ENCODE measurements around the gene RAB4A.
A peak's percentile ranks its signal among the peaks of the same experiment; 100 is the strongest.

Gene RAB4A

DNA sequence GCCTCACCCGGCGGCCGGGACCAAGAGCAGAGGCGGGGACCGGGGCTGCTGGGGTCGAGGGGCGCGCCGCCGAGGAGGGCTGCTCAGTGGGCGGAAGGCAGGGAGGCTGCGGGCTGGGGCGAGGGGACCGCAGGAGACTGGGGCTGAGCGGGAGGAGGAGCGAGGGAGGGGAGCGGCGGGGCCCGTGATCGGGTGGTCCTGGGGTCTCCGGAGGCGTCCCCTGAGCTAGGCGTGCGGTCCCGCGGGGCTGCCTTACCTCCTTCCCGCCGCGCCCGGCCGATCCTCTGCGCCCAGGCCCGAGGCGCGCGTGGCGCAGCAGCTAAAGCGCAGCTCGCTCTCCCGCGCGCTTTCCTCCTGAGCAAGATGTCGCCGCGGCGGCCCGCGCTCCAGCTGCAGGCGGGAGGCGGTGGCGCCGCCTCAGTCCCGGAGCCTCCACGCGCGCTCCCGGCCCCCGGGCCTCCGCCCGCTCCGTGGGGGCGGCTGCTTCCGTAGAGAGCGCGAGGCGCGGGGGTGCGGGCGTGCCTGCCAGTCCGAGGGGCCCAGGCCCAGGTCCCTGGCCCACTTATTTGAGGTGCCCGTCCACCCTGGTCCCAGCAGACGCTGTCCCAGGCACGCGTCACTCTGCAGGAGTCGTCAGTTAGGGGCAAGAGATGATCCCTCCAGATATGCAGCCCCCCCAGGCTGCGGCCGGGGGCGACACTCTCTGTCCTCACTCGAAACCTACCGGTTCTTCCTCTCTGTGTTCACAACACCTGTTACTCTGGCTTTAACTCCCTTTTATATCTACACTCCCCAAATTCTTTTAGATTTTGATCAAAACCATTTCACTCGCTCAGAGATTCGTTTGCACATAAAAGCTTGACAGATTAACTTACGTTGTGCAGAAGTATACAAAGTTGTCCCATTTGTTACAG lies 72.0 kb downstream of the RAB4A start, which contains the start of gene CCSAP:
Gene CCSAP, minus strand, starts transcription at position 392 of the 914 bp plus-strand sequence. CDS start 582 bp downstream, outside the sequence.
- DNase-seq (ENCODE audit: low read depth), result no peak
- in situ Hi-C loops (cut with HindIII; ENCODE audit: low sequenced_read_pairs), result loop anchor here (5.0 kb wide), 1 partner anchor 64 kb away; no protein-coding TSS in a partner anchor
- H3K4me3 ChIP-seq (ENCODE audit: low read depth, low read length), result peak within 1 kb of the TSS; percentile 74
- TF ChIP-seq, protein P1, sequence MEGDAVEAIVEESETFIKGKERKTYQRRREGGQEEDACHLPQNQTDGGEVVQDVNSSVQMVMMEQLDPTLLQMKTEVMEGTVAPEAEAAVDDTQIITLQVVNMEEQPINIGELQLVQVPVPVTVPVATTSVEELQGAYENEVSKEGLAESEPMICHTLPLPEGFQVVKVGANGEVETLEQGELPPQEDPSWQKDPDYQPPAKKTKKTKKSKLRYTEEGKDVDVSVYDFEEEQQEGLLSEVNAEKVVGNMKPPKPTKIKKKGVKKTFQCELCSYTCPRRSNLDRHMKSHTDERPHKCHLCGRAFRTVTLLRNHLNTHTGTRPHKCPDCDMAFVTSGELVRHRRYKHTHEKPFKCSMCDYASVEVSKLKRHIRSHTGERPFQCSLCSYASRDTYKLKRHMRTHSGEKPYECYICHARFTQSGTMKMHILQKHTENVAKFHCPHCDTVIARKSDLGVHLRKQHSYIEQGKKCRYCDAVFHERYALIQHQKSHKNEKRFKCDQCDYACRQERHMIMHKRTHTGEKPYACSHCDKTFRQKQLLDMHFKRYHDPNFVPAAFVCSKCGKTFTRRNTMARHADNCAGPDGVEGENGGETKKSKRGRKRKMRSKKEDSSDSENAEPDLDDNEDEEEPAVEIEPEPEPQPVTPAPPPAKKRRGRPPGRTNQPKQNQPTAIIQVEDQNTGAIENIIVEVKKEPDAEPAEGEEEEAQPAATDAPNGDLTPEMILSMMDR (IDR thresholded peaks at IDR 0.05; ENCODE audit: low read depth, low read length, missing control alignments), result no peak

DNA sequence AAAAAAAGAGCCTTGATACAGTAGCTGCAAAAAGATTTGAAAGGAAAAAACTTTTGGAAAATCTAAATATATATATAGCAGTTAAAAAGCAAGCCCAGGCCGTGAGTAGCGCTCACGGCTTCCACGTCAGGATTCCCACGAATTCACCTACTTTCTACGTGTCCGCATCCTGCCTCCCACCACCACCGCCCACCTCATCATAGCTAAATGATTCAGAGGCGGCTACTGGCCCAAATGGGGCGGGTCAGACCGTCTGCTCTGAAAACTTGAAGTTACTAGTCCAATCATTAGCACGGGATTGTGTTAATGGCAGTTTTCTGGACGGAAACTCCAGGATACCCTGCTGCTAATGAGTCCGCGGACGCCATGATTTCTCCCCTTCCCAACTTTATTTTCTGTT lies 73.2 kb downstream of the RAB4A start:
- TF ChIP-seq, protein P1 (IDR thresholded peaks at IDR 0.05; ENCODE audit: low read depth, low read length, missing control alignments), result no peak
- no peak for DNase-seq (ENCODE audit: low read depth)
- no peak overlapping the region for H3K4me3 ChIP-seq (ENCODE audit: low read depth, low read length)
- in situ Hi-C loops (cut with HindIII; ENCODE audit: low sequenced_read_pairs), result loop anchor here (5.0 kb wide), 1 partner anchor 63 kb away; no protein-coding TSS in a partner anchor

DNA sequence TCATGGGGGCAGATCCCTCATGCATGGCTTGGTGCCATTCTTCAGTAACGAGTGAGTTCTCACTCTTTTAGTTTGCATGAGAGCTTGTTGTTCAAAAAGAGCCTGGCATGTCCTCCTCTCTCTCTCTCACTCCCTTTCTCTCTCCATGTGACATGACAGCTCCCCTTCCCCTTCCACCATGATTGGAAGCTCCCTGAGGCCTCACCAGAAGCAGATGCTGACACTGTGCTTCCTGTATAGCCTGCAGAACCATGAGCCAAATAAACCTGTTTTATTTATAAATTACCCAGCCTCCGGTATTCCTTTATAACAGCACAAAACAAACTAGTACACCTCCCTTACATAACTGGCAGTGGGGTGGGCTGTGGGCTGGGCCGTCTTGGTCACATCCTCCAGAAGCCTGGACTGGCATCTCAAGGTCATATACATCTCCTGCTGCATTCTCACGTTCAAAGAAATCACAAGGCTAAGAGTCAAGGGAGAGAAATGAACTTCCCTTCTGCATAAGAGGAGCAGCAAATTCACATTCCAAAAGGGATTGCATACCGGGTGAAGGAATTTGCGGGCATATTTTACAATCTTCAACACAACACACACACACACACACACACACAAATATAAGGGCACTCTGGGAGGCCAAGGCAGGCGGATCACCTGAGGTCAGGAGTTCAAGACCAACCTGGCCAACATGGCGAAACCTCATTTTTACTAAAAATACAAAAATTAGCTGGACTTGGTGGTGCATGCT lies 74.2 kb downstream of the RAB4A start:
- no peak for DNase-seq (ENCODE audit: low read depth)
- no peak overlapping the region for H3K4me3 ChIP-seq (ENCODE audit: low read depth, low read length)
- in situ Hi-C loops (cut with HindIII; ENCODE audit: low sequenced_read_pairs), result loop anchor here (5.0 kb wide), 1 partner anchor 62 kb away; no protein-coding TSS in a partner anchor
- TF ChIP-seq, protein P1 (IDR thresholded peaks at IDR 0.05; ENCODE audit: low read depth, low read length, missing control alignments), result no peak

DNA sequence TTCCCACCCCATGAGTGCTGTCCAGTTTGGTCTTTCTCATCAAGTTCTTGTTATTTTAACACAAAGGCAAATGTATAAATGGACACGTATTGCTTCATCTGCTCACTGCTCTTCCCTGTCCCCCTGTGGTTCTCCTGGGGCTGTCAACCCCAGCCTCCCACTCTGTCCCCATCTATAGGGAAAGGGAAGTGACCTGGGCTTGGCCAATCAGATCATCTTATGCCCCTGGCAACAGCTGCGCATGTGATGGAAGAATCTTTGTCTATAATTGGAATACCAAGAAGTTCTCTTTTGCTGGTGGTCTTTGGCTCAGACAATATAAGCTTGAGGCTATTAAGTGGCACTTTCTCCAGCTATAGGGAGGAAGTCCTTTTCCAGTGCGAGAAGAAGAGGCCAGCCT lies 76.6 kb downstream of the RAB4A start:
- in situ Hi-C loops (cut with HindIII; ENCODE audit: low sequenced_read_pairs), result no loop called here
- no peak for DNase-seq (ENCODE audit: low read depth)
- no peak overlapping the region for H3K4me3 ChIP-seq (ENCODE audit: low read depth, low read length)
- TF ChIP-seq, protein P1 (IDR thresholded peaks at IDR 0.05; ENCODE audit: low read depth, low read length, missing control alignments), result no peak

DNA sequence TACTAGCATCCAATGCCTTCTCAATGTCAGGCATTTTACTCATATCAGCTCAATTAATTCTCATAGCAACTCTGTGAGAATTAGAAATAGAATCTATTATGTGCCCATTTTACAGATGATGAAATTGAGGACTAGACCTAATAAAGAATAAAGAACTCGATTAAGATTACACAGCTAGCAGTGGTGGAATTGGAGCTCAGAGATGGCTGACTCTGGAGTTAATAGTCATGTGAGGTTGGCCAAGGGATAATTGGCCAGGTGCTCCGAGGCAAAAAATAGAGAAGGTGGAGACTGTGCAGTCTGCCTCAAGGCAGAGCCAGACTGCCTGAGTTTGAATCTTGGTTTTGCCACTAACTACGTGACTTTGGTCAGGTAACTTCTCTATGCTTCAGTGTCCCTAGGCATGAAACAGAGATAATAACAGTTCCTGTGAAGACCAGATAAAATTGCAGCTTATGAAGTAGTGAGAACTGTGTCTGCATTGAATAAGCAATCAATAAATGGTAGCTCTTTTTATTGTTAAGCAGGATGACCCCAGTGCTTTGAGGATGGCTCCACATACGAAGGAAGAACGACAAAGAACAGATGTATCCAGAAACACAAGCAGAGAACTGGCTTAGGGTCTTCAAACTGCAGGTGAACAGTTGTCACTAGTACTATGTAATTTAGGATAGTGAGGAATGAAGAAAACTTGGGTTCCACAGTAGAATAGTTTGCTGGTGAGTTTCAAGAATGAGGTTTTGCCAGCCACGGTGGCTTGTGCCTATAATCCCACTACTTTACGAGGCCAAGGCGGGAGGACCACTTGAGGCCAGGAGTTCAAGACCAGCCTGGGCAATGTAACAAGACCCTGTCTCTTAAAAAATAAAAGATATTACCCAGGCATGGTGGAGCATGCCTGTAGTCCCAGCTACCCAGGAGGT lies 78.8 kb downstream of the RAB4A start:
- in situ Hi-C loops (cut with HindIII; ENCODE audit: low sequenced_read_pairs), result no loop called here
- TF ChIP-seq, protein P1 (IDR thresholded peaks at IDR 0.05; ENCODE audit: low read depth, low read length, missing control alignments), result no peak
- no peak overlapping the region for H3K4me3 ChIP-seq (ENCODE audit: low read depth, low read length)
- DNase-seq (ENCODE audit: low read depth), result no peak

All from astrocyte of the cerebellum (primary cell).